HG03378 (cell line): ENCODE results near the gene VCY.
"Not testable (repeated sequence)": the region's sequence is repeated elsewhere in the genome, so short reads cannot be mapped to it uniquely, and the experiment has no call there.

ENCODE experiments used
- ATAC-seq: cut with Tn5 transposase; IDR thresholded peaks from one replicate; pipeline ENCODE4 v1.9.1; 2021; ENCODE audit warnings: mild to moderate bottlenecking, moderate library complexity; ENCODE audit not compliant: unreplicated experiment

The VCY gene

GRCh38 chrY:13986373-13986772 lies at the start of gene VCY:
TSS of gene VCY (minus strand) at chrY:13986473. CDS start at chrY:13986440, 33 bp downstream.
- not testable (repeated sequence) for ATAC-seq

- ATAC-seq = not testable (repeated sequence)
Measured at GRCh38 chrY:14030395-14030794, 44.1 kb upstream of the VCY start.

GRCh38 chrY:14011916-14012315 lies 25.6 kb upstream of the VCY start:
- ATAC-seq = not testable (repeated sequence)

- not testable (repeated sequence) for ATAC-seq
Measured at GRCh38 chrY:13942406-13942805, 43.9 kb downstream of the VCY start.
